ENCODE measurements around the gene TMEM235.

- TF ChIP-seq SIN3A (IDR thresholded peaks at IDR 0.05; ENCODE audit: borderline replicate concordance, insufficient read depth, low read length) (no peak), POLR2AphosphoS5 (IDR thresholded peaks at IDR 0.05; ENCODE audit: low read depth, low read length) (no peak)
- TF ChIP-seq, protein P1, sequence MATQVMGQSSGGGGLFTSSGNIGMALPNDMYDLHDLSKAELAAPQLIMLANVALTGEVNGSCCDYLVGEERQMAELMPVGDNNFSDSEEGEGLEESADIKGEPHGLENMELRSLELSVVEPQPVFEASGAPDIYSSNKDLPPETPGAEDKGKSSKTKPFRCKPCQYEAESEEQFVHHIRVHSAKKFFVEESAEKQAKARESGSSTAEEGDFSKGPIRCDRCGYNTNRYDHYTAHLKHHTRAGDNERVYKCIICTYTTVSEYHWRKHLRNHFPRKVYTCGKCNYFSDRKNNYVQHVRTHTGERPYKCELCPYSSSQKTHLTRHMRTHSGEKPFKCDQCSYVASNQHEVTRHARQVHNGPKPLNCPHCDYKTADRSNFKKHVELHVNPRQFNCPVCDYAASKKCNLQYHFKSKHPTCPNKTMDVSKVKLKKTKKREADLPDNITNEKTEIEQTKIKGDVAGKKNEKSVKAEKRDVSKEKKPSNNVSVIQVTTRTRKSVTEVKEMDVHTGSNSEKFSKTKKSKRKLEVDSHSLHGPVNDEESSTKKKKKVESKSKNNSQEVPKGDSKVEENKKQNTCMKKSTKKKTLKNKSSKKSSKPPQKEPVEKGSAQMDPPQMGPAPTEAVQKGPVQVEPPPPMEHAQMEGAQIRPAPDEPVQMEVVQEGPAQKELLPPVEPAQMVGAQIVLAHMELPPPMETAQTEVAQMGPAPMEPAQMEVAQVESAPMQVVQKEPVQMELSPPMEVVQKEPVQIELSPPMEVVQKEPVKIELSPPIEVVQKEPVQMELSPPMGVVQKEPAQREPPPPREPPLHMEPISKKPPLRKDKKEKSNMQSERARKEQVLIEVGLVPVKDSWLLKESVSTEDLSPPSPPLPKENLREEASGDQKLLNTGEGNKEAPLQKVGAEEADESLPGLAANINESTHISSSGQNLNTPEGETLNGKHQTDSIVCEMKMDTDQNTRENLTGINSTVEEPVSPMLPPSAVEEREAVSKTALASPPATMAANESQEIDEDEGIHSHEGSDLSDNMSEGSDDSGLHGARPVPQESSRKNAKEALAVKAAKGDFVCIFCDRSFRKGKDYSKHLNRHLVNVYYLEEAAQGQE (IDR thresholded peaks at IDR 0.05; ENCODE audit: insufficient read depth in 1 of 2, low read depth in 2 of 2, low read length in 2 of 2): no peak
Measured at GRCh38 chr17:78236362-78237127, 5.1 kb downstream of the TMEM235 start.
